MM.1S (cell line): ENCODE results near the gene C22orf23.

Experiments used
- DNase-seq: peaks from one replicate; pipeline ENCODE4 v3.0.0-alpha.2; 2015
- H2AFZ ChIP-seq: fragments of 300-600 bp; sonication (generic); 2 replicates; pipeline ENCODE4 v1.6.0; 2016; ENCODE audit warnings: antibody characterized with exemption, low read length
- H3F3A ChIP-seq: fragments of 300-600 bp; sonication (generic); 2 replicates; pipeline ENCODE4 v1.6.1; 2016; ENCODE audit warnings: mild to moderate bottlenecking, antibody characterized with exemption, low read length, moderate library complexity, mixed read lengths; ENCODE audit not compliant: insufficient read depth
- H3K27ac ChIP-seq: fragments of 300-600 bp; sonication (generic); 2 replicates; pipeline ENCODE4 v1.5.1; 2016; ENCODE audit warnings: mild to moderate bottlenecking, low read length
- H3K27me3 ChIP-seq: fragments of 300-600 bp; sonication (generic); replicated peaks from 2 replicates; pipeline ENCODE4 v1.6.0; 2016; ENCODE audit warnings: low read length; ENCODE audit not compliant: insufficient read depth
- H3K36me3 ChIP-seq: fragments of 300-600 bp; sonication (generic); replicated peaks from 2 replicates; pipeline ENCODE4 v1.6.1; 2016; ENCODE audit warnings: mild to moderate bottlenecking, low read length, mixed read lengths; ENCODE audit not compliant: insufficient read depth
- H3K4me1 ChIP-seq: fragments of 300-600 bp; sonication (generic); 2 replicates; pipeline ENCODE4 v1.6.1; 2016; ENCODE audit warnings: low read length, mixed read lengths
- H3K4me2 ChIP-seq: fragments of 300-600 bp; sonication (generic); 2 replicates; pipeline ENCODE4 v1.6.0; 2016; ENCODE audit warnings: low read depth, low read length
- H3K4me3 ChIP-seq: fragments of 300-600 bp; sonication (generic); 2 replicates; pipeline ENCODE4 v1.5.1; 2016; ENCODE audit warnings: low read length, mixed read lengths
- H3K79me2 ChIP-seq: fragments of 300-600 bp; sonication (generic); 2 replicates; pipeline ENCODE4 v1.6.1; 2016; ENCODE audit warnings: mixed run types, low read length, mixed read lengths
- H3K9ac ChIP-seq: fragments of 300-600 bp; sonication (generic); 2 replicates; pipeline ENCODE4 v1.6.1; 2016; ENCODE audit warnings: low read length, mixed read lengths
- H3K9me2 ChIP-seq: fragments of 300-600 bp; sonication (generic); replicated peaks from 2 replicates; pipeline ENCODE4 v1.6.1; 2016; ENCODE audit warnings: mild to moderate bottlenecking, low read length, mixed read lengths; ENCODE audit not compliant: insufficient read depth
- H3K9me3 ChIP-seq: fragments of 300-600 bp; sonication (generic); replicated peaks from 2 replicates; pipeline ENCODE4 v1.6.1; 2016; ENCODE audit warnings: mild to moderate bottlenecking, low read length, mixed read lengths; ENCODE audit not compliant: insufficient read depth
- H4K20me1 ChIP-seq: fragments of 300-600 bp; sonication (generic); 2 replicates; pipeline ENCODE4 v1.6.1; 2016; ENCODE audit warnings: mild to moderate bottlenecking, low read length, moderate library complexity, mixed read lengths; ENCODE audit not compliant: insufficient read depth
- EZH2 ChIP-seq: fragments of 300-600 bp; sonication (generic); optimal IDR thresholded peaks from 2 replicates; pipeline ENCODE3; 2017; ENCODE audit warnings: low read depth, mild to moderate bottlenecking, antibody characterized with exemption, low read length, mixed read lengths
- EZH2phosphoT487 ChIP-seq: fragments of 300-600 bp; sonication (generic); IDR thresholded peaks from 2 replicates; pipeline ENCODE4 v1.6.1; 2018; ENCODE audit warnings: antibody characterized with exemption, low read length
- TF ChIP-seq, protein P1 (sequence below): fragments of 300-600 bp; sonication (generic); IDR thresholded peaks from 2 replicates; pipeline ENCODE4 v1.5.1; 2016; ENCODE audit warnings: antibody characterized with exemption, low read length, mixed read lengths

C22orf23 gene

DNA sequence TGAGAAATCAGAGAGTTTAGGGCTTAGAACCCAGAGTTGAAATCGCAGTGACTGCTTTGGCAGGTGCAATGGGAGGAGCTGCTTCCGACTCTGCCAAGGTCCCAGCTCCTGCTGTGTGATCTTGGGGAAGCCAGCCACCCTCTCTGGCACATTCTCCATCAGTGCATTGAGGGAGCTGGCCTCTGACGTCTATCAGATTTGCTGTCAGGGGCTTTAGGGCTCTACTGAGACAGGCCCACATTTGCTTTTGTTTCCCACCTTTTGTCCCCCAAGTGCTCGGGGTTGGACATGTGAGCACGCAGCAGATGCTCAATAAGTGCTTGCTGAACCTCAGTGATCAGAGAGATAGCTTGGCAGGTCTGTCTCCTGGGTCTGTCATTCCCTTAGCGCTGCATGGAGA is 41.6 kb upstream of the C22orf23 start:
- no peaks in the 10 kb centered on the region for H3K36me3 ChIP-seq
- H3K4me1 ChIP-seq = no peaks in the 10 kb centered on the region
- TF ChIP-seq EZH2phosphoT487 (no peak), EZH2 (no peak)
- TF ChIP-seq, protein P1, sequence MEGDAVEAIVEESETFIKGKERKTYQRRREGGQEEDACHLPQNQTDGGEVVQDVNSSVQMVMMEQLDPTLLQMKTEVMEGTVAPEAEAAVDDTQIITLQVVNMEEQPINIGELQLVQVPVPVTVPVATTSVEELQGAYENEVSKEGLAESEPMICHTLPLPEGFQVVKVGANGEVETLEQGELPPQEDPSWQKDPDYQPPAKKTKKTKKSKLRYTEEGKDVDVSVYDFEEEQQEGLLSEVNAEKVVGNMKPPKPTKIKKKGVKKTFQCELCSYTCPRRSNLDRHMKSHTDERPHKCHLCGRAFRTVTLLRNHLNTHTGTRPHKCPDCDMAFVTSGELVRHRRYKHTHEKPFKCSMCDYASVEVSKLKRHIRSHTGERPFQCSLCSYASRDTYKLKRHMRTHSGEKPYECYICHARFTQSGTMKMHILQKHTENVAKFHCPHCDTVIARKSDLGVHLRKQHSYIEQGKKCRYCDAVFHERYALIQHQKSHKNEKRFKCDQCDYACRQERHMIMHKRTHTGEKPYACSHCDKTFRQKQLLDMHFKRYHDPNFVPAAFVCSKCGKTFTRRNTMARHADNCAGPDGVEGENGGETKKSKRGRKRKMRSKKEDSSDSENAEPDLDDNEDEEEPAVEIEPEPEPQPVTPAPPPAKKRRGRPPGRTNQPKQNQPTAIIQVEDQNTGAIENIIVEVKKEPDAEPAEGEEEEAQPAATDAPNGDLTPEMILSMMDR = no peak
- no peak overlapping the region for H3K4me2 ChIP-seq
- no peak overlapping the region for H3K9ac ChIP-seq
- no peaks in the 10 kb centered on the region for H3K27me3 ChIP-seq
- no peaks in the 10 kb centered on the region for H3K9me2 ChIP-seq
- H2AFZ ChIP-seq = no peak overlapping the region
- no peaks in the 10 kb centered on the region for H3K9me3 ChIP-seq
- H3K27ac ChIP-seq = no peak overlapping the region
- no peaks in the 10 kb centered on the region for H3F3A ChIP-seq
- no peak overlapping the region for H3K4me3 ChIP-seq
- DNase-seq = no peak
- no peaks in the 10 kb centered on the region for H3K79me2 ChIP-seq
- H4K20me1 ChIP-seq = no peaks in the 10 kb centered on the region

DNA sequence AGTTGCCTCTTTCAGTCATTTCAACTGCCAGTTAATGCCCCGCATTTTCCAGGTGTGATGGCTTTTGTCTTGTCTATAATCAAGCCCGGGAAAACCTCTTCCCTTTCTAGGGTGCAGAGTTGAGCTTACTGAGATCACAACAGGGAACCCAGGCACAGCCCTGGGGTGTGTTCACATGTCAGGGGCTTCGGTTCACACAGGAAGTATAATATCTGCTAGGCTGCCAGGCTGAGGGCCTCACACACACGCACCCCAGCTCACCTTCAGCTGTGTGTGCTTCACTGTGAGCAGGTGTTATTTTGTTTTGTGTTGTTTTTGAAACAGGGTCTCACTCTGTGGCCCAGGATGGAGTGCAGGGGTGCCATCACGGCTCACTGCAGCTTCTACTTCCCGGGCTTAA is 40.6 kb upstream of the C22orf23 start:
- no peak overlapping the region for H3K4me3 ChIP-seq
- no peaks in the 10 kb centered on the region for H3F3A ChIP-seq
- H2AFZ ChIP-seq = no peak overlapping the region
- DNase-seq = no peak
- no peak overlapping the region for H3K4me2 ChIP-seq
- H3K79me2 ChIP-seq = no peaks in the 10 kb centered on the region
- H3K9me3 ChIP-seq = no peaks in the 10 kb centered on the region
- no peaks in the 10 kb centered on the region for H4K20me1 ChIP-seq
- no peaks in the 10 kb centered on the region for H3K27me3 ChIP-seq
- no peaks in the 10 kb centered on the region for H3K9me2 ChIP-seq
- no peak overlapping the region for H3K27ac ChIP-seq
- no peak overlapping the region for H3K9ac ChIP-seq
- no peaks in the 10 kb centered on the region for H3K4me1 ChIP-seq
- no peaks in the 10 kb centered on the region for H3K36me3 ChIP-seq
- TF ChIP-seq, protein P1 = no peak
- TF ChIP-seq EZH2 = no peak
- no peak for TF ChIP-seq EZH2phosphoT487

DNA sequence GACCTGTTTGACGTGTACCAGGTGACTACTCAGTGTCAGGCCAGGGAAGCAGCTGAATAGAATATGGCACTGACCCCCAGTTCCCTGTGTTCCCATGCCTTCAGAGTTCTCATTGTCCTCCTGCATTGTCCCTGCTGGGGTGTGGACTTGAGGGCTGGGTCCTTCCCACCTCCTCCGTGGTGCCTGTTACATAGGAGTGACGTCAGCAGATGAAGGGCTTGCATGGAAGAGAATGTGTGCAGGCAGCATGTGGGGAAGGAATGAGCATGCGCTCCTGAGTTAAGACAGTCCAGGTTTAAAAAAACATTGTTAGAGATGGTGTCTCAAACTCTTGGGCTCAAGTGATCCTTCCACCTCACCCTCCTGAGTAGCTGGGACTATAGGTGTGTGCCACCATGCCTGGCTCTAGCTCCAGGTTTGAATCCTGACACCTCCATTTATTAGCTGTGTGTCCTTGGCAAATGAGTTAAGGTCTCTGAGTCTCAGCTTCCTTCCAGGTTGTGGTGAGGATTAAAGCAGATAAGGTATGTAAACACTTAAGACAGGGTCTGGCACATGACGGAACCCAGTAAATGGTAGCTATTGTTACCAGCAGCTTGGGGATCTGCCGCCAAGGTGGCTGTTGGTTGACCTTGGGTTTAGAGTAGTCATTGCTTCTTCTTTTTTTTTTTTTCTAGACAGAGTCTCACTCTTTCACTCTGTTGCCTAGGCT is 38.5 kb upstream of the C22orf23 start:
- Histone ChIP-seq H3K9me2 (no peaks in the 10 kb centered on the region), H2AFZ (no peak overlapping the region), H4K20me1 (no peaks in the 10 kb centered on the region), H3F3A (no peaks in the 10 kb centered on the region), H3K4me1 (no peaks in the 10 kb centered on the region), H3K4me2 (no peak overlapping the region), H3K27ac (no peak overlapping the region), H3K79me2 (no peaks in the 10 kb centered on the region), H3K27me3 (no peaks in the 10 kb centered on the region), H3K9ac (no peak overlapping the region), H3K36me3 (no peaks in the 10 kb centered on the region), H3K4me3 (no peak overlapping the region), H3K9me3 (no peaks in the 10 kb centered on the region)
- TF ChIP-seq, protein P1 = no peak
- no peak for DNase-seq
